NT2/D1 (cell line): ENCODE data around the gene ZBTB47.

Source experiments
- DNase-seq: peaks from one replicate; pipeline ENCODE4 v3.0.0-alpha.2; 2011; ENCODE audit warnings: low read depth, low spot score
- H3K27me3 ChIP-seq: 2 replicates; pipeline ENCODE4 v1.6.0; 2011; ENCODE audit warnings: mild to moderate bottlenecking; ENCODE audit not compliant: insufficient read length, insufficient read depth
- H3K36me3 ChIP-seq: 2 replicates; pipeline ENCODE4 v1.6.1; 2011; ENCODE audit warnings: mild to moderate bottlenecking, low read length, mixed read lengths; ENCODE audit not compliant: insufficient read depth, insufficient read length
- H3K4me1 ChIP-seq: 2 replicates; pipeline ENCODE4 v1.5.1; 2011; ENCODE audit not compliant: insufficient read depth, insufficient read length
- H3K4me3 ChIP-seq: 2 replicates; pipeline ENCODE4 v1.5.1; 2011; ENCODE audit warnings: low read depth; ENCODE audit not compliant: insufficient read length
- H3K9ac ChIP-seq: 2 replicates; pipeline ENCODE4 v1.6.0; 2011; ENCODE audit warnings: low read depth; ENCODE audit not compliant: insufficient read length
- H3K9me3 ChIP-seq: 2 replicates; pipeline ENCODE4 v1.5.1; 2011; ENCODE audit warnings: mild to moderate bottlenecking, low read length; ENCODE audit not compliant: insufficient read depth
- SUZ12 ChIP-seq: IDR thresholded peaks from 2 replicates; pipeline ENCODE4 v1.6.1; 2011; ENCODE audit not compliant: insufficient read length, insufficient read depth; ENCODE audit errors: extremely low read depth
- YY1 ChIP-seq: IDR thresholded peaks from 2 replicates; pipeline ENCODE4 v1.6.1; 2011; ENCODE audit not compliant: insufficient read length, insufficient read depth
- ZNF274 ChIP-seq: IDR thresholded peaks from 2 replicates; pipeline ENCODE4 v1.6.1; 2011; ENCODE audit warnings: mild to moderate bottlenecking, low read depth, low read length

The ZBTB47 gene

DNA sequence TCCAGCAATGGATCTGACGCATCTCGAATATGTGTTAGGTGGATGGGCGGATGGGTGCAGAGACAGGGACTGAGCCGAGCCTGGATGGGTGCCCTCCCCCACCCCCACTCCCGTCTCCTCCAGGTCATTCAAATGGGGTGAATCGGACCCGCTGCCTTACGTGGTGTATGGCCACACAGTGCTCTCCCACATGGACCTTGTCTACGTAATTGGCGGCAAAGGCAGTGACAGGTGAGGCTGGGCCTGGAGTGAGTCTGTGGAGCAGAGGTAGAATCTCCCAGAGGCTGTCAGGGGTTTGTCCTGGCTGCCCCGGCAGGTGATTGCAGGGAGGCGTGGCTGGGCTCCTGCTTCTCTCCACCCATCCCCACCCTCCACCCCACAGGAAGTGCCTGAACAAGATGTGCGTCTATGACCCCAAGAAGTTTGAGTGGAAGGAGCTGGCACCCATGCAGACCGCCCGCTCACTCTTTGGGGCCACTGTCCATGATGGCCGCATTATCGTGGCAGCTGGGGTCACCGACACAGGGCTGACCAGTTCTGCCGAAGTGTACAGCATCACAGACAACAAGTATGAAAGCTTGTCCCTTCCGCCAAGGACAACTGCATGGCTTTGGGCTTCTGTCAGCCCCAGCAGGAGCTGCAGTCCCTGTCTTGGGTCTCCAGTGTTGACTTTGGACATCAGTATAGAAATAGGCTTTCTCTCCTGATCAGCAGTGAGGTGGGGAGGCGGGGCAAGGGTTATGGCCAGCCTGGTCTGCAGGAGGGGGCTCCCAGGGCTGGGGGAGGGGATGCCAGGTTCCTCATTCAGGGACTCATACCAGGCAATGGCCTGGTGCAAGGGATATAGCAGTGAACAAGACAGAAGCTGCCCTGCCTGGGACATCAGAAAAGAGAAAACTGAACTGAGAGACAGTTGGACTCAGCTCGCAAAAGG, 35.3 kb downstream of the ZBTB47 start:
- TF ChIP-seq SUZ12 (no peak), YY1 (no peak)
- Histone ChIP-seq H3K4me1 (peaks cover 9% of the 10 kb centered on the region), H3K9me3 (no peaks in the 10 kb centered on the region), H3K9ac (no peak overlapping the region), H3K36me3 (no peaks in the 10 kb centered on the region), H3K4me3 (no peak overlapping the region), H3K27me3 (peaks cover 4% of the 10 kb centered on the region)
- DNase-seq: no peak

DNA sequence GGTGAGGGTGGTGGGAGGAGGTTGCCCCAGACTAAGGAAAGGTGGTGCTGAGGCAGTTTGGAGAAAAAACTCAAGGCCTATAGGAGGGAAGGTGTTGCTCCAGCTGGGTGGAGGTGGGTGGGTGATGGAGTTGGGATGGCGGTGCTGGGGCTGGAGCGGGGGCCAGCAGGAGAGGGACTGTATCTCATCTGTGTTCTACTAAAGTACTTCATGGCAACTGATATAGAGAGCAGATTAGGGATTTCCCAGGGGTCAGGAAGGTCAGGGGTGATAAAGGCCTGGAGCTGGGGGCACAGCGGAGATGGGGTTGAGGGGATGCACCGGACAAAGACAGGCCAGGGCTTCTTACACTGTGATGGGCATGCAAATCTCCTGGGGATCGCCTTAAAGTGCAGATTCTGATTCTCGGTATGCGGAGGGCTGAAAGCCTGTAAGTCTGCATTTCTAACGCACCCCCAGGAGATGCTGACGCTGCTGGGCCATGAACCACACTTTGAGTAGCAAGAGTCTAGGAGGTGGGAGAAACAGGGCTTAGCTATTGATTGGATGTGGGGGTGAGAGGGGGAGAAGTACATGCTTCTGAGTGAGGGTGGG, 36.0 kb downstream of the ZBTB47 start:
- Histone ChIP-seq H3K4me1 (peaks cover 9% of the 10 kb centered on the region), H3K36me3 (no peaks in the 10 kb centered on the region), H3K4me3 (no peak overlapping the region), H3K9me3 (no peaks in the 10 kb centered on the region), H3K27me3 (peaks cover 4% of the 10 kb centered on the region), H3K9ac (no peak overlapping the region)
- TF ChIP-seq YY1: no peak
- no peak for TF ChIP-seq ZNF274
- no peak for TF ChIP-seq SUZ12
- DNase-seq: peak; percentile 43

DNA sequence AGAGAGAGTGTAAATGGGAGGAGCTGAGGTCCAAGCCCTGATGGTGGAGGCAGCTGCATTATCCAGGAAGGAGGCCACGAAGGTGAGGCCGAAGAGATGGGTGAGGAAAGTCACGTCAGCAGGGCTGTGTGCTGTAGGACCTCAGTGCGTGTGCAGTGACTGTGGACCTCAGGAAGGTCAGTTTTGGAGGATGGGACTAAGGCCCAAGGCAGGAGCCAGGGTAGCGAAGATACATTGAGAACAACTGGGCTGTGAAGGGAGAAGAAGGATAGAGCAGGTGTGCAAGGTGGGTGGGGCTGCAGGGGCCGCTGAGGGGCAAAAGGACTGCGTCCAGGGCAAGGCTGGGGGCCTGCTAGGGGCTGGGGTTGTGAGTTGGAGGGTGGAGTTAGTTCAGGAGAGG, 36.7 kb downstream of the ZBTB47 start:
- Histone ChIP-seq H3K27me3 (peaks cover 4% of the 10 kb centered on the region), H3K36me3 (no peaks in the 10 kb centered on the region), H3K4me3 (no peak overlapping the region), H3K9ac (no peak overlapping the region), H3K4me1 (peaks cover 9% of the 10 kb centered on the region), H3K9me3 (no peaks in the 10 kb centered on the region)
- no peak for DNase-seq
- TF ChIP-seq YY1: no peak
- TF ChIP-seq ZNF274: no peak
- TF ChIP-seq SUZ12: no peak

DNA sequence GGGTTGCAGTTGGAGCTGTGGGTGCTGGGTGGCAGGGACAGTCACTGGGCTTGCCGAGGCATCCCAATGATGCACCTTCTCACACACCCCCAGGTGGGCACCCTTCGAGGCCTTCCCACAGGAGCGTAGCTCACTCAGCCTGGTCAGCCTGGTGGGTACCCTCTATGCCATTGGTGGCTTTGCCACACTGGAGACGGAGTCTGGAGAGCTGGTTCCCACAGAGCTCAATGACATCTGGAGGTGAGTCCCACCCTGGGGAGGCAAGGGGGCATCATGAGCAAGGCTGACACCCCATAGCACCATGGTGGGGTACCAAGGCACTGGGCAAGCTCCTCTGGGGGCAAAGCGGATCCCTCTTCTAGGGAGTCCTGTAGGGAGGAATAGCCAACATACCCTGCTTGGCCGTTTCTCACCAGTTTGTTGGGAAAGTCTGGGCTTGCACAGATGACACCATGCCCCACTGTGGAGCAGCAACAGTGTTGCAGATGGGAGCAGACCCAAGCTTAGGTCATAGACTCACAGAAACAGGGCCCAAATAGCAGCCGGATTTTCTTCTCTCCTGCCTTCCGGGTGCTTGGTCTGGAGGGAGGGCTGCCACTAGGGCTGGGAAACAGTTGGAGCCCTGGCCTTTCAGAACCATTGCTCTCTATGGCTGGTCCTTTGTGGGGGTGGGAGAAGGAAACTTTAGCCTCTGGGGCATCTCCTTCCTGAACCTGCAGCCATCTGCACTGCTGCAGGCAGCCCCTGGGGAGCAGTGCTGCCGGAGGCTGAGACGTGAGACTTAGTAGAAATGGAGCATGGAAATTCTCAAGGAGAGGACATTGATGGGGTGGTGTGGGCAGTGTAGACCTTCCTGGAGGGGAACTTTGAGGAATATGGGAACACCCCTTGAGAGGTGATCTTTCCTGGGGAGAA, 37.5 kb downstream of the ZBTB47 start:
- Histone ChIP-seq H3K4me3 (no peak overlapping the region), H3K36me3 (no peaks in the 10 kb centered on the region), H3K9ac (no peak overlapping the region), H3K4me1 (peaks cover 9% of the 10 kb centered on the region), H3K27me3 (peaks cover 6% of the 10 kb centered on the region), H3K9me3 (no peaks in the 10 kb centered on the region)
- no peak for DNase-seq
- TF ChIP-seq SUZ12 (no peak), YY1 (no peak), ZNF274 (no peak)

DNA sequence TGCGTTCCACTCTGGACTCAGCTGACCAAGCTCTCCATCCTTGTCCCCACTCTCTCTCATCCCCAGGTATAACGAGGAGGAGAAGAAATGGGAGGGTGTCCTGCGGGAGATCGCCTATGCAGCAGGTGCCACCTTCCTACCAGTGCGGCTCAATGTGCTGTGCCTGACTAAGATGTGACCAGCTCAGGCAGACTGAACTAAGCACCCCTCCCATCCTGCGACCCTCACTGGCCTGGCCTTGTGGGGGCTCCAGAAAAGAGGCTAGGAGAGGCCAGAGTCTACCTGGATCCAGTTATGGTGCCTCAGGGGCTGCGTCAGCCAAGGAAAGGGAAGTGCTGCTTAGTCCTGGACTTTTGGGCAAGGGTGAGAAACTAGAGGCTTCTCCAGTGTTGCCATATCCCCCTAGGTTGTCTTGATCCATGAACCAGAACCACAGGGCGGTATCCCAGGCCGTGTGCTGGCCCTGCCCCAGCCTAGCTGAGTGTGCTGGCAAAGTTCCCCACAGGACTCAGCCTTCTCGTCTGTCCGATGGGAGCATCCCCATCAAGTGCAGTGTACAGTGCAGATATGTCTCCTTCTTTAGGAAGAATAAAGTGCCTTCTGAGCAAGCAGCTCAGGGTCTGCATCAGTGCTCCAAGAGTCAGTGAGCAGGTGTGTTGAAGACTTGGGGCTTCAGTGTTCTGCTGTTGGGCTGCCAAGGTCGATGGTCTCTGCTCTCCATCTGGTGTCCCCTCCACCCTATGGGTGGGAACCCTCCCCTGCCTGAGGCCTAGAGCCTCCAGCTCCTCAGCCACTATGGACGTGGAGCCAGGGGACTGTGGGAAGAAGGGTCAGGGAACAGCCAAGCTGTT, 38.5 kb downstream of the ZBTB47 start:
- peaks cover 9% of the 10 kb centered on the region for H3K4me1 ChIP-seq
- H3K9ac ChIP-seq: no peak overlapping the region

DNA sequence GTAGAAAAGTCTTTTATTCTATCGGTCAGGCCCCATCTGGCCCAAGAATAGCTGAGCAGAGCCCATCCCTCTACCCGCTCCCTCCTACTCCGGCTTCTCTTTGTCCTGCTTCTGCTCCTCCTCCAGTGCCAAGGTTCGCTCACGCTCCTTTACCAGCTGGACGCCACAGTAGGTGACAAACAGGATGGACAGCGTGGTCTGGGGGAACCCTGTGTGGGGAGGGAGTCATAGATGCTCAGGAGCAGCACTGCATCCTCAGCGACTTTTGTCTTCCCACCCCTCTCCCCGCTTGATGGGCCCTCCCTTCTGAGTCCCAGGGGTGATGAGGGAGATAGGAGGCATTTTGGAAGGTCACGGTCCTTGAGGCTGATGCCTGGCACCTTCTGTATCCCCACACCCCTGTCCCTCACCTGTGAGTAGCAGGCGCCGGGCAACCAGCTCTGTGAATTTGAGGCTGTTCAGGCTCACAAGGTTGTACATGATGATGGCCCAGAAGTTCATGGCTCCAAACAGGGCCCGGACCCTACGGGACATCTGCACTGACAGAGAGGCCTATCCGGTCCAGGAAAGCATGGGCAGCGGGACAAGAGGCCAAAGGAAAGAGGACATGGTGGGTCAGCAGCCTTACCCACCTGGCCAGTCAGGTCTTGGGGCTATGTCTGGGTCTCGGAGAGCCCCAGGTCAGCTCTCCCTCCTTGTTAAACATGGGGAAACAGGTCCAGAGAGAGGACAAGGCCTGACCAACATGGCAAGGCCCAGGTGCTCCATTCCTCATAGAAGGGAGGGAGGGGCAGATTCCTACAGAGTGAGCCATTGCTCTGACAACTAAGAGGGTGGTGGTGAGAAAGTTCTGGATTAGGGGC, 39.4 kb downstream of the ZBTB47 start:
- Histone ChIP-seq H3K4me1 (peaks cover 9% of the 10 kb centered on the region), H3K36me3 (no peaks in the 10 kb centered on the region), H3K9ac (no peak overlapping the region), H3K4me3 (no peak overlapping the region), H3K27me3 (peaks cover 8% of the 10 kb centered on the region), H3K9me3 (no peaks in the 10 kb centered on the region)
- TF ChIP-seq YY1 (no peak), SUZ12 (no peak), ZNF274 (no peak)
- no peak for DNase-seq

More for the DNA sequence above, 38.5 kb downstream of the ZBTB47 start:
- Histone ChIP-seq H3K4me3 (no peak overlapping the region), H3K27me3 (peaks cover 8% of the 10 kb centered on the region), H3K9me3 (no peaks in the 10 kb centered on the region), H3K36me3 (no peaks in the 10 kb centered on the region)
- TF ChIP-seq YY1 (no peak), ZNF274 (no peak), SUZ12 (no peak)
- DNase-seq: no peak
